Umbilical cord (tissue), 2 donors: ENCODE data around the gene SMIM14. TPM values are rescaled to one million over a fixed set of nuclear protein-coding genes. Genes with fewer than 3 reads are reported as not detected.
"Not testable (repeated sequence)": the region's sequence is repeated elsewhere in the genome, so short reads cannot be mapped to it uniquely, and the experiment has no call there.

Source experiments
- DNase-seq: peaks from one replicate; pipeline ENCODE4 v3.0.0-alpha.2; 2015; ENCODE audit warnings: low spot score
- total RNA-seq: library from RNA; depleted of rRNA; stranded (reverse); fragments of >200 nt; gene quantifications from one replicate; pipeline ENCODE4 v1.2.3, GENCODE V29; 2014; ENCODE audit warnings: low replicate concordance; ENCODE audit not compliant: insufficient read depth

SMIM14 gene
- total RNA-seq, 1 donor from 2014 or later, result 34.4 TPM

GRCh38 chr4:39597695-39598381, 40.8 kb downstream of the SMIM14 start:
- DNase-seq, result no peak

GRCh38 chr4:39596971-39597370, 41.7 kb downstream of the SMIM14 start:
- DNase-seq, result no peak

- DNase-seq, result no peak
Observed at GRCh38 chr4:39591290-39591689, 47.4 kb downstream of the SMIM14 start.

GRCh38 chr4:39587881-39588280, 50.8 kb downstream of the SMIM14 start:
- no peak for DNase-seq

GRCh38 chr4:39574946-39575345, 63.7 kb downstream of the SMIM14 start:
- no peak for DNase-seq

GRCh38 chr4:39571504-39571903, 67.2 kb downstream of the SMIM14 start:
- no peak for DNase-seq

- DNase-seq, result no peak
Observed at GRCh38 chr4:39571054-39571453, 67.6 kb downstream of the SMIM14 start.

GRCh38 chr4:39569209-39569608, 69.5 kb downstream of the SMIM14 start:
- DNase-seq, result no peak

- DNase-seq, result peak; percentile 35
Observed at GRCh38 chr4:39568805-39569204, 69.9 kb downstream of the SMIM14 start.

GRCh38 chr4:39565878-39566600, 72.6 kb downstream of the SMIM14 start:
- peak; percentile 88 for DNase-seq

GRCh38 chr4:39563346-39563847, 75.3 kb downstream of the SMIM14 start:
- no peak for DNase-seq

- DNase-seq, result no peak
Observed at GRCh38 chr4:39562792-39563191, 75.9 kb downstream of the SMIM14 start.

GRCh38 chr4:39559626-39560025, 79.0 kb downstream of the SMIM14 start:
- DNase-seq, result peak; percentile 84

GRCh38 chr4:39555472-39555871, 83.2 kb downstream of the SMIM14 start:
- DNase-seq, result no peak

GRCh38 chr4:39548425-39549067, 90.1 kb downstream of the SMIM14 start:
- DNase-seq, result no peak

GRCh38 chr4:39544580-39545315, 93.9 kb downstream of the SMIM14 start:
- no peak for DNase-seq

- DNase-seq, result not testable (repeated sequence)
Observed at GRCh38 chr4:39544080-39544479, 94.6 kb downstream of the SMIM14 start.

- no peak for DNase-seq
Observed at GRCh38 chr4:39543034-39543433, 95.6 kb downstream of the SMIM14 start.

- no peak for DNase-seq
Observed at GRCh38 chr4:39542611-39543012, 96.1 kb downstream of the SMIM14 start.

- DNase-seq, result no peak
Observed at GRCh38 chr4:39541987-39542610, 96.6 kb downstream of the SMIM14 start.

- no peak for DNase-seq
Observed at GRCh38 chr4:39539089-39539611, 99.5 kb downstream of the SMIM14 start.
